Suprapubic skin (tissue), 4 donors: ENCODE data around the gene PHLDB3. TPM values are rescaled to one million over a fixed set of nuclear protein-coding genes. Genes with fewer than 3 reads are reported as not detected.
A peak's percentile ranks its signal among the peaks of the same experiment; 100 is the strongest.

ENCODE experiments used
- DNase-seq, 2 donors: peaks; one replicate each; pipeline ENCODE4 v3.0.0-alpha.2; 2019; ENCODE audit warnings: low spot score in 2 of 2
- H3K27ac ChIP-seq: fragments of 200-600 bp; sonication (generic); one replicate; pipeline ENCODE4 v1.5.1; 2019
- H3K27me3 ChIP-seq: fragments of 200-600 bp; sonication (generic); one replicate; pipeline ENCODE4 v1.5.1; 2019
- H3K36me3 ChIP-seq: fragments of 200-600 bp; sonication (generic); one replicate; pipeline ENCODE4 v1.5.1; 2019
- H3K4me1 ChIP-seq: fragments of 200-600 bp; sonication (generic); one replicate; pipeline ENCODE4 v1.5.1; 2019
- H3K4me3 ChIP-seq: fragments of 200-600 bp; sonication (generic); one replicate; pipeline ENCODE4 v1.5.1; 2019; ENCODE audit warnings: mild to moderate bottlenecking
- H3K9me3 ChIP-seq: fragments of 200-600 bp; sonication (generic); one replicate; pipeline ENCODE4 v1.5.1; 2019
- EP300 ChIP-seq: sonication (generic); formaldehyde crosslinking; IDR thresholded peaks from one replicate; pipeline ENCODE4 v1.6.1; 2017; ENCODE audit warnings: antibody characterized with exemption
- POLR2AphosphoS5 ChIP-seq, 3 donors: sonication (generic); formaldehyde crosslinking; IDR thresholded peaks; one replicate each; pipeline ENCODE4 v1.6.1; 2017; ENCODE audit warnings: antibody characterized with exemption in 3 of 3
- WGBS: methylation state at CpG from one replicate; pipeline ENCODE4 v1.1.5; 2018; 5-methylcytosine and 5-hydroxymethylcytosine counted together
- total RNA-seq, 4 donors: library from RNA; depleted of rRNA; stranded (reverse); fragments of >200 nt; gene quantifications; one replicate each; pipeline ENCODE4 v1.1.0, GENCODE V29; 2016
- TF ChIP-seq, protein P1 (sequence below), 2 donors: fragments of 200-600 bp in 1 of 2; fragments of 450-650 bp in 1 of 2; sonication (generic) in 1 of 2; IDR thresholded peaks; one replicate each; pipeline ENCODE4 v1.5.1; 2016 to 2019; ENCODE audit warnings: antibody characterized with exemption in 2 of 2, mild to moderate bottlenecking in 1 of 2, moderate library complexity in 1 of 2

PHLDB3 gene
- total RNA-seq, 4 donors from 2014 or later = 63.2 to 110 (median 72.2) TPM

- WGBS = 20% methylated on average over 8 of the region's 8 CpGs
- TF ChIP-seq POLR2AphosphoS5 (IDR thresholded peaks at IDR 0.05) (peak in 1 of 3 donors; percentile 20), EP300 (no peak)
- TF ChIP-seq, protein P1, sequence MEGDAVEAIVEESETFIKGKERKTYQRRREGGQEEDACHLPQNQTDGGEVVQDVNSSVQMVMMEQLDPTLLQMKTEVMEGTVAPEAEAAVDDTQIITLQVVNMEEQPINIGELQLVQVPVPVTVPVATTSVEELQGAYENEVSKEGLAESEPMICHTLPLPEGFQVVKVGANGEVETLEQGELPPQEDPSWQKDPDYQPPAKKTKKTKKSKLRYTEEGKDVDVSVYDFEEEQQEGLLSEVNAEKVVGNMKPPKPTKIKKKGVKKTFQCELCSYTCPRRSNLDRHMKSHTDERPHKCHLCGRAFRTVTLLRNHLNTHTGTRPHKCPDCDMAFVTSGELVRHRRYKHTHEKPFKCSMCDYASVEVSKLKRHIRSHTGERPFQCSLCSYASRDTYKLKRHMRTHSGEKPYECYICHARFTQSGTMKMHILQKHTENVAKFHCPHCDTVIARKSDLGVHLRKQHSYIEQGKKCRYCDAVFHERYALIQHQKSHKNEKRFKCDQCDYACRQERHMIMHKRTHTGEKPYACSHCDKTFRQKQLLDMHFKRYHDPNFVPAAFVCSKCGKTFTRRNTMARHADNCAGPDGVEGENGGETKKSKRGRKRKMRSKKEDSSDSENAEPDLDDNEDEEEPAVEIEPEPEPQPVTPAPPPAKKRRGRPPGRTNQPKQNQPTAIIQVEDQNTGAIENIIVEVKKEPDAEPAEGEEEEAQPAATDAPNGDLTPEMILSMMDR (IDR thresholded peaks at IDR 0.05) = peak in 1 of 2 donors; percentile 28
- DNase-seq = no peak
- H3K4me1 ChIP-seq = peaks cover 8% of the 10 kb centered on the region
- no peaks in the 10 kb centered on the region for H3K27me3 ChIP-seq
- no peak overlapping the region for H3K27ac ChIP-seq
- no peaks in the 10 kb centered on the region for H3K36me3 ChIP-seq
- H3K9me3 ChIP-seq = no peaks in the 10 kb centered on the region
- H3K4me3 ChIP-seq = no peak overlapping the region
Observed at GRCh38 chr19:43425567-43426392, 78.8 kb downstream of the PHLDB3 start.

Other genes starting within 250 kb of the PHLDB3 start
- gene PSG9, start 235.2 kb downstream of the PHLDB3 start, total RNA-seq = not detected
- 1 to 10 TPM in 2 of 4 donors, under 1 TPM in 2; 0.31 to 2.6 (median 1.5) TPM for gene CD177, start 151.1 kb downstream of the PHLDB3 start, total RNA-seq
- gene TEX101, start 89.9 kb downstream of the PHLDB3 start, total RNA-seq = not detected
- 100 to 1,000 TPM; 185 to 612 (median 483) TPM for gene LYPD3, start 39.1 kb downstream of the PHLDB3 start, total RNA-seq
- gene ETHE1, start 22.5 kb upstream of the PHLDB3 start, total RNA-seq = 10 to 100 TPM; 44.3 to 76.0 (median 57.8) TPM
- 1 to 10 TPM in 2 of 4 donors, under 1 TPM in 2; 0.52 to 2.4 (median 0.92) TPM for gene ZNF575, start 28.4 kb upstream of the PHLDB3 start, total RNA-seq
- 10 to 100 TPM; 18.3 to 35.4 (median 25.2) TPM for gene XRCC1, start 70.8 kb upstream of the PHLDB3 start, total RNA-seq
- gene PINLYP, start 71.1 kb upstream of the PHLDB3 start, total RNA-seq = 10 to 100 TPM in 3 of 4 donors, 1 to 10 TPM in 1; 4.7 to 22.1 (median 10.9) TPM
- 10 to 100 TPM; 17.2 to 24.7 (median 19.9) TPM for gene IRGQ, start 91.4 kb upstream of the PHLDB3 start, total RNA-seq
- 10 to 100 TPM in 3 of 4 donors, 1 to 10 TPM in 1; 9.2 to 20.8 (median 13.7) TPM for gene ZNF576, start 91.8 kb upstream of the PHLDB3 start, total RNA-seq
- gene SRRM5, start 107.3 kb upstream of the PHLDB3 start, total RNA-seq = 1 to 10 TPM in 1 of 4 donors, not detected in 3; 1.4 TPM
- gene ZNF428, start 114.9 kb upstream of the PHLDB3 start, total RNA-seq = 10 to 100 TPM; 10.6 to 19.3 (median 17.5) TPM
- 10 to 100 TPM; 14.1 to 23.8 (median 15.7) TPM for gene CADM4, start 135.1 kb upstream of the PHLDB3 start, total RNA-seq
- 10 to 100 TPM in 2 of 4 donors, 1 to 10 TPM in 2; 5.6 to 18.0 (median 10.9) TPM for gene PLAUR, start 165.4 kb upstream of the PHLDB3 start, total RNA-seq
- not detected for gene IRGC, start 211.3 kb upstream of the PHLDB3 start, total RNA-seq